Trophoblast cell (in vitro differentiated cells and primary cell): ENCODE data around the gene FAM83E.
A peak's percentile ranks its signal among the peaks of the same experiment; 100 is the strongest.

Source experiments
- DNase-seq, 2 donors: peaks; one replicate each; pipeline ENCODE4 v3.0.0-alpha.2; 2016
- H2AFZ ChIP-seq: 2 replicates; pipeline ENCODE4 v1.6.1; 2013; ENCODE audit warnings: low read length, moderate library complexity, mild to moderate bottlenecking; ENCODE audit not compliant: insufficient read depth, poor library complexity
- H2AK5ac ChIP-seq: 2 replicates; pipeline ENCODE4 v1.6.1; 2013; ENCODE audit warnings: mild to moderate bottlenecking, low read length
- H2BK120ac ChIP-seq: 2 replicates; pipeline ENCODE4 v1.6.1; 2013; ENCODE audit warnings: low read length, mild to moderate bottlenecking, moderate library complexity; ENCODE audit not compliant: insufficient read depth, poor library complexity
- H2BK12ac ChIP-seq: 2 replicates; pipeline ENCODE4 v1.6.1; 2013; ENCODE audit warnings: mild to moderate bottlenecking, low read length, moderate library complexity
- H2BK5ac ChIP-seq: 2 replicates; pipeline ENCODE4 v1.6.1; 2013; ENCODE audit warnings: low read length, low read depth, moderate library complexity, mild to moderate bottlenecking; ENCODE audit not compliant: poor library complexity
- H3K14ac ChIP-seq: 2 replicates; pipeline ENCODE4 v1.6.1; 2013; ENCODE audit warnings: mild to moderate bottlenecking, low read length
- H3K18ac ChIP-seq: 2 replicates; pipeline ENCODE4 v1.6.1; 2013; ENCODE audit warnings: mild to moderate bottlenecking, low read length
- H3K23ac ChIP-seq: 2 replicates; pipeline ENCODE4 v1.6.1; 2013; ENCODE audit warnings: low read length
- H3K27ac ChIP-seq: 2 replicates; pipeline ENCODE4 v1.5.1; 2013; ENCODE audit warnings: low read depth, mild to moderate bottlenecking, inconsistent platforms, low read length, moderate library complexity
- H3K27me3 ChIP-seq: 2 replicates; pipeline ENCODE4 v1.6.1; 2013; ENCODE audit warnings: inconsistent platforms, mild to moderate bottlenecking, low read length, moderate library complexity; ENCODE audit not compliant: insufficient read depth
- H3K36me3 ChIP-seq, 2 experiments: 1 replicate in 1 of 2; 2 replicates in 1 of 2; pipeline ENCODE4 v1.6.1; 2013; ENCODE audit warnings: low read length in 2 of 2, mild to moderate bottlenecking in 2 of 2, moderate library complexity in 1 of 2; ENCODE audit not compliant: insufficient read depth in 2 of 2, control insufficient read depth in 1 of 2
- H3K4ac ChIP-seq: 2 replicates; pipeline ENCODE4 v1.6.1; 2013; ENCODE audit warnings: low read depth, mild to moderate bottlenecking, low read length, moderate library complexity
- H3K4me1 ChIP-seq, 2 experiments: 1 replicate in 1 of 2; 2 replicates in 1 of 2; pipeline ENCODE4 v1.6.1; 2013; ENCODE audit warnings: low read length in 2 of 2, mild to moderate bottlenecking in 2 of 2, moderate library complexity in 1 of 2; ENCODE audit not compliant: insufficient read depth in 2 of 2, control insufficient read depth in 1 of 2
- H3K4me2 ChIP-seq: 2 replicates; pipeline ENCODE4 v1.6.1; 2013; ENCODE audit warnings: inconsistent platforms, mild to moderate bottlenecking, low read length, moderate library complexity
- H3K4me3 ChIP-seq: 2 replicates; pipeline ENCODE4 v1.5.1; 2013; ENCODE audit warnings: mild to moderate bottlenecking, low read depth, low read length, inconsistent platforms
- H3K79me1 ChIP-seq: one replicate; pipeline ENCODE4 v1.6.1; 2013; ENCODE audit warnings: low read length
- H3K79me2 ChIP-seq: 2 replicates; pipeline ENCODE4 v1.6.1; 2013; ENCODE audit warnings: low read length, mild to moderate bottlenecking; ENCODE audit not compliant: control insufficient read depth, insufficient read depth, poor library complexity
- H3K9ac ChIP-seq: 2 replicates; pipeline ENCODE4 v1.6.1; 2013; ENCODE audit warnings: mild to moderate bottlenecking, low read length
- H3K9me3 ChIP-seq: 2 replicates; pipeline ENCODE4 v1.6.1; 2013; ENCODE audit warnings: low read depth, mild to moderate bottlenecking, control low read depth, inconsistent platforms, low read length; ENCODE audit not compliant: insufficient read depth
- H4K12ac ChIP-seq: 2 replicates; pipeline ENCODE4 v1.6.1; 2013; ENCODE audit warnings: low read depth, mild to moderate bottlenecking, low read length, moderate library complexity
- H4K8ac ChIP-seq: 2 replicates; pipeline ENCODE4 v1.6.1; 2013; ENCODE audit warnings: low read depth, mild to moderate bottlenecking, low read length, moderate library complexity
- H4K91ac ChIP-seq: one replicate; pipeline ENCODE4 v1.6.1; 2013; ENCODE audit warnings: low read depth, mild to moderate bottlenecking, low read length, moderate library complexity
- WGBS: extraction: QIAGEN DNeasy Blood & Tissue Kit; methylation state at CpG from one replicate; pipeline ENCODE4 v1.1.7; 2013; ENCODE audit warnings: missing lambda C conversion rate; ENCODE audit not compliant: insufficient read length, insufficient coverage; ENCODE audit errors: extremely low coverage; 5-methylcytosine and 5-hydroxymethylcytosine counted together

The FAM83E gene

GRCh38 chr19:48617146-48617937 lies 2.5 kb upstream of the FAM83E start:
- Histone ChIP-seq H3K4me3 (no peak overlapping the region), H3K36me3 (peaks cover 34 to 37% of the 10 kb centered on the region in 2 experiments), H2BK12ac (no peak overlapping the region), H3K4me2 (peak overlapping the region; percentile 66), H3K23ac (no peak overlapping the region), H3K18ac (no peak overlapping the region), H3K27me3 (no peaks in the 10 kb centered on the region), H3K27ac (no peak overlapping the region), H3K79me2 (peaks cover 16% of the 10 kb centered on the region), H4K91ac (no peak overlapping the region), H4K8ac (no peak overlapping the region), H2AK5ac (no peak overlapping the region), H2BK120ac (no peak overlapping the region), H2AFZ (no peak overlapping the region), H4K12ac (no peak overlapping the region), H2BK5ac (no peak overlapping the region), H3K4me1 (peaks cover 5 to 13% of the 10 kb centered on the region in 2 experiments), H3K9ac (peak overlapping the region; percentile 16), H3K9me3 (peaks cover 2% of the 10 kb centered on the region), H3K4ac (peak overlapping the region; percentile 53), H3K14ac (no peak overlapping the region), H3K79me1 (peaks cover 9% of the 10 kb centered on the region)
- DNase-seq, result no peak
- no CpG with 5 or more reads among the region's 18 CpGs for WGBS

GRCh38 chr19:48616491-48617056 lies 1.7 kb upstream of the FAM83E start:
- Histone ChIP-seq H4K8ac (no peak overlapping the region), H2BK12ac (no peak overlapping the region), H2AK5ac (no peak overlapping the region), H3K14ac (no peak overlapping the region), H3K4me2 (peak overlapping the region; percentile 66), H3K18ac (peak overlapping the region; percentile 64), H3K4ac (peak overlapping the region; percentile 77), H2BK120ac (no peak overlapping the region), H3K4me3 (no peak overlapping the region), H3K27me3 (no peaks in the 10 kb centered on the region), H3K79me2 (peaks cover 16% of the 10 kb centered on the region), H4K12ac (no peak overlapping the region), H3K9ac (no peak overlapping the region), H2BK5ac (no peak overlapping the region), H3K23ac (no peak overlapping the region), H3K36me3 (peaks cover 34 to 37% of the 10 kb centered on the region in 2 experiments), H2AFZ (no peak overlapping the region), H3K4me1 (peaks cover 5 to 13% of the 10 kb centered on the region in 2 experiments), H4K91ac (no peak overlapping the region), H3K27ac (no peak overlapping the region), H3K9me3 (peaks cover 2% of the 10 kb centered on the region), H3K79me1 (peaks cover 9% of the 10 kb centered on the region)
- WGBS, result no CpG with 5 or more reads among the region's 12 CpGs
- DNase-seq, result no peak

GRCh38 chr19:48616041-48616436 lies 1.2 kb upstream of the FAM83E start:
- Histone ChIP-seq H3K4me2 (no peak overlapping the region), H4K91ac (no peak overlapping the region), H3K9me3 (peaks cover 2% of the 10 kb centered on the region), H3K9ac (no peak overlapping the region), H2BK120ac (no peak overlapping the region), H4K8ac (no peak overlapping the region), H3K27ac (no peak overlapping the region), H2BK12ac (no peak overlapping the region), H3K23ac (no peak overlapping the region), H2BK5ac (no peak overlapping the region), H4K12ac (no peak overlapping the region), H3K79me1 (peaks cover 9% of the 10 kb centered on the region), H3K27me3 (no peaks in the 10 kb centered on the region), H3K4me1 (peaks cover 5 to 13% of the 10 kb centered on the region in 2 experiments), H3K79me2 (peaks cover 16% of the 10 kb centered on the region), H2AK5ac (no peak overlapping the region), H3K18ac (peak overlapping the region; percentile 25), H3K14ac (no peak overlapping the region), H3K4me3 (no peak overlapping the region), H3K4ac (no peak overlapping the region), H3K36me3 (peaks cover 34 to 37% of the 10 kb centered on the region in 2 experiments), H2AFZ (no peak overlapping the region)
- no CpG with 5 or more reads among the region's 16 CpGs for whole genome bisulfite sequencing
- no peak for DNase-seq

GRCh38 chr19:48615231-48616040 lies 560 bp upstream of the FAM83E start:
- Histone ChIP-seq H2BK12ac (no peak overlapping the region), H4K12ac (no peak overlapping the region), H4K91ac (no peak overlapping the region), H3K9me3 (peaks cover 2% of the 10 kb centered on the region), H4K8ac (no peak overlapping the region), H2BK120ac (no peak overlapping the region), H3K79me2 (peaks cover 16% of the 10 kb centered on the region), H3K4me3 (no peak overlapping the region), H3K36me3 (peaks cover 34 to 37% of the 10 kb centered on the region in 2 experiments), H3K4me2 (no peak overlapping the region), H3K9ac (no peak overlapping the region), H3K27ac (no peak overlapping the region), H2BK5ac (no peak overlapping the region), H2AK5ac (no peak overlapping the region), H3K4ac (no peak overlapping the region), H2AFZ (no peak overlapping the region), H3K23ac (no peak overlapping the region), H3K14ac (no peak overlapping the region), H3K18ac (peak overlapping the region; percentile 25), H3K27me3 (no peaks in the 10 kb centered on the region), H3K4me1 (peaks cover 5 to 13% of the 10 kb centered on the region in 2 experiments), H3K79me1 (peaks cover 9% of the 10 kb centered on the region)
- WGBS, result no CpG with 5 or more reads among the region's 19 CpGs
- DNase-seq, result no peak
